ENCODE results near the gene RUNDC3A.

RUNDC3A gene

DNA sequence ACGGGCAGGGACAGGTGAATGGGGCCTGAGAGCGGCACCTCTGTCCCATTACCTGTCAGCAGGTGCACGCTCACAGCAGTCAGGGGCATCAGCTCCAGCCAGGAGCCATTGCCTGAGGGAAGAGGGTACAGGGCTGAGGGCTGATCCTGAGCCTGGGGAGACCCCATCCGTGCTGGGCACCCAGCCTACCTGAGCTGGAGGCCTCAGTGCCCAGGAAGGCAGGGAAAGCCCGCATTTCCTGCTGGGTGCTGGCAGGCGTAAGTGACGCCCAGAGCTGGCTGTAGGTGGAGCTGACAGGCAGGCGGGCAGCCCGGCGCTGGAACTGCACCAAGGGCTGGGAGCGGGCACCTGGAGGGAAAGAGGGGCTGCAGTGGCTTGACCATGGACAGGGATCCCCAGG lies 47.8 kb downstream of the RUNDC3A start:
- Histone ChIP-seq H3K36me3 (peaks cover 18 to 24% (median 20%) of the 10 kb centered on the region in 11 experiments), H3K9ac (no peak overlapping the region), H3K27ac (no peak overlapping the region), H3K27me3 (peaks cover 29 to 41% (median 33%) of the 10 kb centered on the region in 11 experiments), H3K4me1 (peaks cover 19 to 51% (median 39%) of the 10 kb centered on the region in 10 experiments; a peak in 19 of 20 replicates), H4K20me1 (peaks cover 25 to 70% (median 48%) of the 10 kb centered on the region in 11 experiments; a peak in 20 of 22 replicates), H3K9me3 (replicated peaks in 1 of 11) (no peaks in the 10 kb centered on the region), H3K4me2 (no peak overlapping the region), H3K4me3 (no peak overlapping the region)
- TF ChIP-seq Cebpa-rat (IDR thresholded peaks at IDR 0.05), result no peak

DNA sequence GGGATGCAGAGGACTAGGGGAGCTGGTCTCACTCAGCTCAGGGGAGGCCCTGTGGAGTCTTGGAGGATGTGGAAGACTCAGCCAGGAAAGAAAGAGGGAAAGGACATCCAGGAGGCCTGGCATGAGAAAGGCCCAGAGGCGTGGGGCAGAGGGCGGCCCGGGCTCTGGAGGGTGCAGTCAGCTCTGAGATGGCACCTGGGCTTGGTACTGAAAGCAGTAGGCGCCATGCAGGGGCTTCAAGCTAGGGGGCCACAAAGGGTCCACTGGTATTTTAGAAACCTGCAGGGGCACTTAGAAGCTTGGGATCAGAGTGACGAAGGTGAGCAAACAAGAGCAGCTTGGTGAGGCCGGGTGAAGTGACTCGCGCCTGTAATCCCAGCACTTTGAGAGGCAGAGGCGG lies 49.7 kb downstream of the RUNDC3A start:
- Histone ChIP-seq H3K4me2 (no peak overlapping the region), H3K4me3 (no peak overlapping the region), H3K27ac (no peak overlapping the region), H4K20me1 (peaks cover 7 to 70% (median 37%) of the 10 kb centered on the region in 11 experiments; a peak in 20 of 22 replicates), H3K27me3 (peaks cover 19 to 25% (median 23%) of the 10 kb centered on the region in 11 experiments), H3K9me3 (replicated peaks in 1 of 11) (no peaks in the 10 kb centered on the region), H3K4me1 (peaks cover 30 to 67% (median 55%) of the 10 kb centered on the region in 10 experiments; a peak in 19 of 20 replicates), H3K9ac (no peak overlapping the region), H3K36me3 (peaks cover 0 to 6% (median 2%) of the 10 kb centered on the region in 11 experiments; a peak in 16 of 22 replicates)
- no peak for TF ChIP-seq Cebpa-rat (IDR thresholded peaks at IDR 0.05)

DNA sequence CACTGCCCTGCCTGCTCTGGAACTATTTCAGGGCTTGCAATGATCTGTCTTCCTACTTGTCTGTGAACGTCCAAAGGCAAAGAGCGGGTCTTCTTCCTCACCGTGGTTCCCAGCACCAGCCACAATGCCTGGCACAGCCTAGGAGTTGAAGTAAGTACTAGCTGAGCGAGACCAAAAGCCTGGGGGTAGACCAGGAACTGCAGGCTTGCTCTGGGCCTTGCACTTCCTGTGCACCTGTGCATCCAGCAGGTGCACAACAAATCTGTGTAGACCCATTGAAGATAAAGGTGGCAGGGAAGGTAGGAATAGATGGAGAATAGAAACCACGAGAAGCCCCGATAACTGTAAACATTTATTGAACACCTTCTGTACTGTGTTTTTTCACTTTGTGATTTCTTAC lies 50.6 kb downstream of the RUNDC3A start:
- Histone ChIP-seq H3K9ac (no peak overlapping the region; a peak in 1 of 22 replicates), H3K36me3 (no peaks in the 10 kb centered on the region), H3K4me1 (peaks cover 20 to 61% (median 49%) of the 10 kb centered on the region in 10 experiments; a peak in 19 of 20 replicates), H3K4me3 (no peak overlapping the region), H3K27ac (no peak overlapping the region), H3K9me3 (replicated peaks in 1 of 11) (no peaks in the 10 kb centered on the region), H3K4me2 (peak overlapping the region in 3 of 11 experiments; percentile 15 to 33 (median 25); a peak in 4 of 22 replicates), H4K20me1 (peaks cover 0 to 61% (median 28%) of the 10 kb centered on the region in 11 experiments; a peak in 16 of 22 replicates), H3K27me3 (peaks cover 9 to 16% (median 14%) of the 10 kb centered on the region in 11 experiments)
- TF ChIP-seq Cebpa-rat (IDR thresholded peaks at IDR 0.05), result no peak

DNA sequence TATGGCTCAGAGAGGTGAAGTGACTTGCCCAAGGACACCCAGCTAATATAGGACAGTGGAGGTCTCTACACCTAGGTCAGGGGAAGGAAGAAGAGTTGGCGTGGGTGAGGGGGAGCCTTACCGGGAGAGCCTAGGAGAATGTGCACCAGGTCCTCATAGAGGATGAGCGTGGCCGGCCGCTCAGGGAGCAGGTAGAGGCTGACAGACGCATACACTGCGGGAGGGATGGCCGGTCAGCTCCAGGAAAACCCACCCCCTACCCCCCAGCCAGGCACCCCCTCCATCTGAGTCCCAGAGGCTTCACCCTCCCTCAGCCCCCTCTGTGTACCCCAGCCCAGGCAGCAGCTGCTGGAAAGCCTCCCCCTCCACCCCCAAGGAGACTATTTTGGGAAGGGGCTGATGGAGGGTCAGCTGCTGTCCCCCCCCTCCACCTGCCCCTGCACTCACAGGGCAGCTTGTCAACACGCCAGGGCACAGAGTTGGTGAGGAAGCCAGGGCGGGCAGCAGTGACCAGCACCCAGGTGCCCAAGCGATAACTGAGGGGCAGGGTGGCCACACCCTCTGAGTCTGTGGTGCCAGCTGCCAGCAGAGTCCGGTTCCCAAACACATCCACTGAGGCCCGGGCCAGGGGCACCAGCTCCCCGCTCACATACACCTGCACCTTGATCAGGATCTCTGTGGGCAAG lies 51.2 kb downstream of the RUNDC3A start:
- Histone ChIP-seq H3K9me3 (replicated peaks in 1 of 11) (no peaks in the 10 kb centered on the region), H3K4me3 (no peak overlapping the region), H3K9ac (no peak overlapping the region), H3K27ac (no peak overlapping the region), H3K36me3 (no peaks in the 10 kb centered on the region), H4K20me1 (peaks cover 0 to 60% (median 27%) of the 10 kb centered on the region in 11 experiments; a peak in 15 of 22 replicates), H3K27me3 (peaks cover 3 to 10% (median 8%) of the 10 kb centered on the region in 11 experiments; a peak in 20 of 22 replicates), H3K4me2 (peak overlapping the region in 2 of 11 experiments; percentile 92 to 94; a peak in 1 of 22 replicates), H3K4me1 (peaks cover 19 to 58% (median 46%) of the 10 kb centered on the region in 10 experiments; a peak in 19 of 20 replicates)
- no peak for TF ChIP-seq Cebpa-rat (IDR thresholded peaks at IDR 0.05)

GRCh38 chr17:44360144-44360533 lies 51.7 kb downstream of the RUNDC3A start:
- no peak for TF ChIP-seq Cebpa-rat (IDR thresholded peaks at IDR 0.05)
- no peak overlapping the region for H3K9ac ChIP-seq
- H3K4me2 ChIP-seq, result peak overlapping the region in 4 of 11 experiments; percentile 91 to 94 (median 92); a peak in 4 of 22 replicates
- H3K27me3 ChIP-seq, result peaks cover 0 to 4% (median 2%) of the 10 kb centered on the region in 11 experiments; a peak in 10 of 22 replicates
- H3K4me3 ChIP-seq, result no peak overlapping the region
- H3K27ac ChIP-seq, result no peak overlapping the region
- H3K36me3 ChIP-seq, result no peaks in the 10 kb centered on the region
- peaks cover 0 to 55% (median 25%) of the 10 kb centered on the region in 11 experiments; a peak in 15 of 22 replicates for H4K20me1 ChIP-seq
- peaks cover 19 to 52% (median 42%) of the 10 kb centered on the region in 10 experiments; a peak in 19 of 20 replicates for H3K4me1 ChIP-seq
- H3K9me3 ChIP-seq (replicated peaks in 1 of 11), result no peaks in the 10 kb centered on the region

DNA sequence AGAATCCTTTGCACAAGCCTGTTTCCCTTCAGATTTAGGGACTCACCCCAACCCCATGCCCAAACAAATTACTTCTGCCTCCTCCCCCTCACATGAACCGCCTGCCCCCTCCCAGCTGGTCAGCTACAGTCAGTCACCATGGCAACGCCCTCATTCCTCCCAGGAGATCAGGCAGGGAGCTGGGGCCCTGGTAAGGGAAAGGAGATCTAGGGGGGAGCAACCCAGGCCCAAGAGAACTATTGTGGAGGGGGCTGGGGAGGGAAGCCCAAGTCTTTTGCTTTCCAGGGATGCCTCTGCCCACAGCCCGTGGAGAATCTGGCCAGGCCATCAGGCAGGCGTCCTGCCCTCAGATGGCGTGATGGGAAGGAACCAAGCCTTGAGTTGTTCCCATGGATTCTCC lies 52.4 kb downstream of the RUNDC3A start:
- Histone ChIP-seq H3K4me1 (peaks cover 19 to 47% (median 40%) of the 10 kb centered on the region in 10 experiments; a peak in 19 of 20 replicates), H3K27me3 (no peaks in the 10 kb centered on the region), H3K36me3 (no peaks in the 10 kb centered on the region), H3K4me2 (peak overlapping the region; percentile 6 to 97 (median 91); a peak in 21 of 22 replicates), H3K27ac (no peak overlapping the region), H3K9ac (peak overlapping the region in 3 of 11 experiments; percentile 7 to 39 (median 35); a peak in 3 of 22 replicates), H3K4me3 (no peak overlapping the region), H4K20me1 (peaks cover 0 to 49% (median 20%) of the 10 kb centered on the region in 11 experiments; a peak in 14 of 22 replicates), H3K9me3 (replicated peaks in 1 of 11) (no peaks in the 10 kb centered on the region)
- TF ChIP-seq Cebpa-rat (IDR thresholded peaks at IDR 0.05), result no peak

GRCh38 chr17:44361292-44362260 lies 53.2 kb downstream of the RUNDC3A start:
- peaks cover 19 to 47% (median 40%) of the 10 kb centered on the region in 10 experiments; a peak in 19 of 20 replicates for H3K4me1 ChIP-seq
- no peaks in the 10 kb centered on the region for H3K9me3 ChIP-seq (replicated peaks in 1 of 11)
- H3K27me3 ChIP-seq, result no peaks in the 10 kb centered on the region
- H3K36me3 ChIP-seq, result no peaks in the 10 kb centered on the region
- H3K4me2 ChIP-seq, result peak overlapping the region; percentile 88 to 97 (median 92)
- no peak for TF ChIP-seq Cebpa-rat (IDR thresholded peaks at IDR 0.05)
- H3K27ac ChIP-seq, result no peak overlapping the region
- H3K4me3 ChIP-seq, result no peak overlapping the region; a peak in 1 of 20 replicates
- peak overlapping the region in 4 of 11 experiments; percentile 7 to 90 (median 88); a peak in 4 of 22 replicates for H3K9ac ChIP-seq
- H4K20me1 ChIP-seq, result peaks cover 0 to 42% (median 20%) of the 10 kb centered on the region in 11 experiments; a peak in 14 of 22 replicates

- H3K36me3 ChIP-seq, result no peaks in the 10 kb centered on the region
- peak overlapping the region in 1 of 11 experiments; percentile 81; a peak in 1 of 22 replicates for H3K27ac ChIP-seq
- H3K4me2 ChIP-seq, result peak overlapping the region; percentile 88 to 97 (median 92)
- H3K9me3 ChIP-seq (replicated peaks in 1 of 11), result no peaks in the 10 kb centered on the region
- peak overlapping the region; percentile 79 to 91 (median 83) for H3K4me3 ChIP-seq
- H3K27me3 ChIP-seq, result no peaks in the 10 kb centered on the region
- TF ChIP-seq Cebpa-rat (IDR thresholded peaks at IDR 0.05), result no peak
- H3K9ac ChIP-seq, result peak overlapping the region; percentile 82 to 90 (median 88); a peak in 20 of 22 replicates
- peaks cover 0 to 42% (median 20%) of the 10 kb centered on the region in 11 experiments; a peak in 14 of 22 replicates for H4K20me1 ChIP-seq
- peaks cover 19 to 47% (median 40%) of the 10 kb centered on the region in 10 experiments; a peak in 19 of 20 replicates for H3K4me1 ChIP-seq
Measured at GRCh38 chr17:44362459-44362948, 54.1 kb downstream of the RUNDC3A start.

All from BLaER1 treated with 17β-estradiol and CSF1 and Interleukin-3, amounts not matched to agents 10 nM and 100 nM (cell line).